Activated T-cell treated with anti-CD3 and anti-CD28 coated beads, Interleukin-2, amount 50 U/mL, for 72 hours (primary cell): ENCODE results near the gene SLC5A10. TPM values are rescaled to one million over a fixed set of nuclear protein-coding genes. Genes with fewer than 3 reads are reported as not detected.
A peak's percentile ranks its signal among the peaks of the same experiment; 100 is the strongest.
"Not testable (repeated sequence)": the region's sequence is repeated elsewhere in the genome, so short reads cannot be mapped to it uniquely, and the experiment has no call there.

Experiments
- ATAC-seq, 2 donors: fragments of 150-1000 bp; cut with Tn5 transposase; replicated peaks in 1 of 2; 2 replicates each; pipeline ENCODE4 v1.10.0; 2021; ENCODE audit warnings: moderate library complexity in 2 of 2, mild to moderate bottlenecking in 1 of 2
- DNase-seq, 2 donors: peaks; one replicate each; pipeline ENCODE4 v3.0.0; 2021 to 2022; ENCODE audit warnings: mixed read lengths in 1 of 2
- H3K27ac Mint-ChIP-seq: one replicate; pipeline ENCODE4 v1.8.0; 2022; ENCODE audit warnings: mild to moderate bottlenecking, moderate library complexity, mixed read lengths
- H3K27me3 Mint-ChIP-seq: one replicate; pipeline ENCODE4 v1.8.0; 2022; ENCODE audit warnings: low read depth, mixed read lengths
- H3K36me3 Mint-ChIP-seq, 2 donors: one replicate each; pipeline ENCODE4 v1.8.0; 2022; ENCODE audit warnings: mixed read lengths in 2 of 2, mild to moderate bottlenecking in 1 of 2; ENCODE audit not compliant: insufficient read depth in 2 of 2
- H3K4me1 Mint-ChIP-seq: one replicate; pipeline ENCODE4 v1.8.0; 2022; ENCODE audit warnings: low read depth, mixed read lengths
- H3K4me3 Mint-ChIP-seq, 2 donors: one replicate each; pipeline ENCODE4 v1.8.0; 2022; ENCODE audit warnings: mild to moderate bottlenecking in 2 of 2, mixed read lengths in 2 of 2, moderate library complexity in 2 of 2
- H3K9me3 Mint-ChIP-seq, 2 donors: one replicate each; pipeline ENCODE4 v1.8.0; 2022; ENCODE audit warnings: mixed read lengths in 2 of 2
- total RNA-seq, 2 donors: library from RNA; stranded (reverse); gene quantifications; one replicate each; pipeline ENCODE4 v1.2.3, GENCODE V29; 2022

The SLC5A10 gene
- total RNA-seq: not detected

DNA sequence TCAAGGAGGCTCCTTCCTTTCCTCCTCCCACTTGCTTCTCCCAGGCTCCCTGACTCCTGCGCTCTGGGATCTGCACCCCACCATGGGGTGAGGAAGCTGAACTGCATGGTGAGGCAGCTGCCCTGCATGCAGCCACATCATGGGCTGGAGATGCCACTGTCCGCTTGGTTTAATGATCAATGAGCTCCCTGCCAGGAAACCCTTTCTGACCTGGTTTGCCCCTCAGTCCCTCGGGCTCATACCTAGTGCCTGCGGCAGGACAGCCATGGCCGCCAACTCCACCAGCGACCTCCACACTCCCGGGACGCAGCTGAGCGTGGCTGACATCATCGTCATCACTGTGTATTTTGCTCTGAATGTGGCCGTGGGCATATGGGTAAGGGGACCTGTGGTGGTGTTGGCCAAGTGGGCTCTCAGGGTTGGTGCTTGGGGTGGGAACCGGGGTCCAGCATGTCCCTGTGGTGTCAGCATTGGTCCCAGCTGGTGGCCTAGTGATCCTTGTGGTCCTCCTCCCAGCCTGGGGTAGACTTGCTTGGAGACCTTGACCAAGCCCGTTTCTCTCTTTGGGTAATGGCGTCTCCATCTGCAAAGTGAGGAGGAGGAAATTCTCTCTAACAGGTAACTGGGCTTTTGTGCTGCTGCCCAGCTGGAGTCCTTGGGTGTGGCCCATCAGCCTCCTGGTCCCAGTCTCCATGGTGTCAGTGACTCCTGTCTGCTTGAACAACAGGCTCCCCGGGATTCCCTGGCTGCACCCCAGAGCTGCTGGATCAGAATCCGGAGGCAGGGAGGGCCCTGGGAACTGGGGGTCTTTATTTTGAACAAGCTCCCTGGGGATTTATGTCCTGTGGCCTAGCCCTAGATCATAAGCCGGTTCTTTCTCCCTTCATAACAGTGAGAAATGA, at the start of gene SLC5A10:
Gene SLC5A10, plus strand, starts transcription at position 225 of the 902 bp plus-strand sequence. Its CDS starts 41 bp downstream, at position 266.
- H3K27ac Mint-ChIP-seq: no peak within 1 kb of the TSS
- peaks cover 16% of the 10 kb centered on the region for H3K4me1 Mint-ChIP-seq
- no peaks in the 10 kb centered on the region for H3K9me3 Mint-ChIP-seq
- no peaks in the 10 kb centered on the region for H3K27me3 Mint-ChIP-seq
- no peak for ATAC-seq
- peaks cover 0 to 1% of the 10 kb centered on the region in 2 donors for H3K36me3 Mint-ChIP-seq
- DNase-seq: no peak
- no peak within 1 kb of the TSS for H3K4me3 Mint-ChIP-seq

- ATAC-seq (no peak), DNase-seq (no peak)
- H3K4me3 Mint-ChIP-seq: no peak overlapping the region
- no peaks in the 10 kb centered on the region for H3K27me3 Mint-ChIP-seq
- no peak overlapping the region for H3K27ac Mint-ChIP-seq
- H3K4me1 Mint-ChIP-seq: peaks cover 27% of the 10 kb centered on the region
- H3K36me3 Mint-ChIP-seq: peaks cover 14 to 33% of the 10 kb centered on the region in 2 donors
- no peaks in the 10 kb centered on the region for H3K9me3 Mint-ChIP-seq
Measured at GRCh38 chr17:18904482-18904881, 47.5 kb upstream of the SLC5A10 start.

DNA sequence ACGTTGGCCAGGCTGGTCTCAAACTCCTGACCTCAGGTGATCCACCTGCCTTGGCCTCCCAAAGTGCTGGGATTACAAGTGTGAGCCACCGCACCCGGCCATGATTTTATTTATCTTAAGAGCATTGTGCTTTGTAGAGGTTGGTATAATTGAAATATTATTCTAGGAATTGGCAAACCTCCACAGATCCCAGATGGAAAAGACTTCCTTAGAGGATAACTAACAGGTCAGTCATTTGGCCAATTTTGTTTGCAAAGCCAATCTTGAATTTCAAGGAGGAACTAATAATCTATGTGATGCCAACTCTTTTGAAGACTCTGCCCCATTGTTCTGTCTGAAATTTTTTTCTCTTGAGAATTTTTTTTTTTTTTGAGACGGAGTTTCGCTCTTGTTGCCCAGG, 46.7 kb upstream of the SLC5A10 start:
- no peaks in the 10 kb centered on the region for H3K27me3 Mint-ChIP-seq
- peaks cover 23% of the 10 kb centered on the region for H3K4me1 Mint-ChIP-seq
- H3K36me3 Mint-ChIP-seq: peaks cover 13 to 30% of the 10 kb centered on the region in 2 donors
- no peak overlapping the region for H3K4me3 Mint-ChIP-seq
- H3K27ac Mint-ChIP-seq: no peak overlapping the region
- H3K9me3 Mint-ChIP-seq: no peaks in the 10 kb centered on the region
- ATAC-seq (no peak), DNase-seq (no peak)

- ATAC-seq: no peak
- Mint-ChIP-seq H3K9me3 (no peaks in the 10 kb centered on the region), H3K4me1 (no peaks in the 10 kb centered on the region), H3K36me3 (peaks cover 5 to 26% of the 10 kb centered on the region in 2 donors), H3K27ac (no peak overlapping the region), H3K27me3 (no peaks in the 10 kb centered on the region), H3K4me3 (no peak overlapping the region)
- DNase-seq: no peak
Measured at GRCh38 chr17:18910326-18910725, 41.6 kb upstream of the SLC5A10 start.

DNA sequence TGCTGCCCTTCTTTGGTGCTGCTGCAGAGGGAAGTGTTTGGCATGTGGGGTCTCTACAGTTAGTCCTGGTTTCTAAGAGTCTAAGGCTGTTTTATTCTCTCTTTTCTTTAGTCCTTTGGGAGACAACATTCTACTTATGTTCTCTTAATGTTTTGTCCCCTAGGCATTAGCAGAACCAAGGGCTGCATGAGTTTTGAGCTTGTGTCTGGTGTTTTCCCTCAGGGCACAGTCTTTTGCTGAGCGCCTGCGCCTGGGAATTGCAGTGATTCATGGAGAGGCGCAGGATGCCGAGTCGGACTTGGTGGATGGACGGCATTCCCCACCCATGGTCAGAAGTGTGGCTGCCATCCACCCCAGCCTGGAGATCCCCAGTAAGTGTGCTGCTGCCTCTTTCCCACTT, 41.1 kb upstream of the SLC5A10 start:
- DNase-seq: no peak
- Mint-ChIP-seq H3K4me1 (no peaks in the 10 kb centered on the region), H3K9me3 (no peaks in the 10 kb centered on the region), H3K27ac (no peak overlapping the region), H3K4me3 (no peak overlapping the region), H3K27me3 (no peaks in the 10 kb centered on the region), H3K36me3 (peaks cover 6 to 27% of the 10 kb centered on the region in 2 donors)
- ATAC-seq: no peak

- Mint-ChIP-seq H3K4me1 (peaks cover 42% of the 10 kb centered on the region), H3K27me3 (no peaks in the 10 kb centered on the region), H3K27ac (no peak overlapping the region), H3K4me3 (no peak overlapping the region), H3K36me3 (peaks cover 7 to 20% of the 10 kb centered on the region in 2 donors), H3K9me3 (no peaks in the 10 kb centered on the region)
- no peak for ATAC-seq
- no peak for DNase-seq
Measured at GRCh38 chr17:18916816-18917500, 35.0 kb upstream of the SLC5A10 start.

- Mint-ChIP-seq H3K27ac (no peak overlapping the region), H3K4me1 (peaks cover 48% of the 10 kb centered on the region), H3K4me3 (no peak overlapping the region), H3K27me3 (no peaks in the 10 kb centered on the region), H3K9me3 (no peaks in the 10 kb centered on the region), H3K36me3 (peaks cover 7 to 19% of the 10 kb centered on the region in 2 donors)
- DNase-seq (no peak), ATAC-seq (no peak)
Measured at GRCh38 chr17:18917506-18918032, 34.4 kb upstream of the SLC5A10 start.

- H3K27me3 Mint-ChIP-seq: no peaks in the 10 kb centered on the region
- H3K4me3 Mint-ChIP-seq: no peak overlapping the region
- no peak overlapping the region for H3K27ac Mint-ChIP-seq
- no peaks in the 10 kb centered on the region for H3K9me3 Mint-ChIP-seq
- ATAC-seq (no peak), DNase-seq (no peak)
- H3K36me3 Mint-ChIP-seq: peaks cover 7 to 15% of the 10 kb centered on the region in 2 donors
- peaks cover 60% of the 10 kb centered on the region for H3K4me1 Mint-ChIP-seq
Measured at GRCh38 chr17:18919963-18920362, 32.0 kb upstream of the SLC5A10 start.

GRCh38 chr17:18920911-18921441, 31.0 kb upstream of the SLC5A10 start:
- H3K4me1 Mint-ChIP-seq: peaks cover 69% of the 10 kb centered on the region
- peak overlapping the region; percentile 66 for H3K27ac Mint-ChIP-seq
- no peaks in the 10 kb centered on the region for H3K27me3 Mint-ChIP-seq
- ATAC-seq (peak; percentile 20 to 27), DNase-seq (no peak)
- peaks cover 5 to 13% of the 10 kb centered on the region in 2 donors for H3K36me3 Mint-ChIP-seq
- H3K9me3 Mint-ChIP-seq: no peaks in the 10 kb centered on the region
- H3K4me3 Mint-ChIP-seq: peak overlapping the region; percentile 56 to 87

- H3K27me3 Mint-ChIP-seq: no peaks in the 10 kb centered on the region
- H3K36me3 Mint-ChIP-seq: peaks cover 5 to 9% of the 10 kb centered on the region in 2 donors
- ATAC-seq: no peak
- no peak for DNase-seq
- H3K4me1 Mint-ChIP-seq: peaks cover 69% of the 10 kb centered on the region
- no peaks in the 10 kb centered on the region for H3K9me3 Mint-ChIP-seq
- no peak overlapping the region for H3K27ac Mint-ChIP-seq
- H3K4me3 Mint-ChIP-seq: peak overlapping the region; percentile 56 to 87
Measured at GRCh38 chr17:18921485-18921884, 30.5 kb upstream of the SLC5A10 start.

- Mint-ChIP-seq H3K36me3 (peaks cover 2 to 9% of the 10 kb centered on the region in 2 donors), H3K27ac (peak overlapping the region; percentile 71), H3K27me3 (no peaks in the 10 kb centered on the region), H3K4me3 (peak overlapping the region; percentile 56 to 87), H3K4me1 (peaks cover 66% of the 10 kb centered on the region), H3K9me3 (no peaks in the 10 kb centered on the region)
- DNase-seq (peak; percentile 18 to 41), ATAC-seq (peak; percentile 83 to 89)
Measured at GRCh38 chr17:18921912-18922451, 30.0 kb upstream of the SLC5A10 start.

DNA sequence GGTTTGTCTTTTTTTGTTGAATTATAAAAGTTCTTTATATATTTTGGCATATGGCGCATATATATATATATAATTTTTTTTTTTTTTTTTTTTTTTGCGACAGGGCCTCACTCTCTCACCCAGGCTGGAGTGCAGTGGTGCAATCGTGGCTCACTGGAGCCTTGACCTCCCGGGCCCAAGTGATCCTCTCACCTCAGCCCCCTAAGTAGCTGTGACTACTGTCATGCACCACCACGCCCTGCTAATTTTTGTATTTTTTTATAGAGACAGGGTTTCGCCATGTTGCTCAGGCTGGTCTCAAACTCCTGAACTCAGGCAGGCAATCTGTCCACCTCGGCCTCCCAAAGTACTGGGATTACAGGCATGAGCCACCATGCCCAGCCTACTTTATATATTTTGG, 29.4 kb upstream of the SLC5A10 start:
- H3K36me3 Mint-ChIP-seq, H3K27ac Mint-ChIP-seq, ATAC-seq, H3K9me3 Mint-ChIP-seq, H3K27me3 Mint-ChIP-seq, DNase-seq: not testable (repeated sequence)
- Mint-ChIP-seq H3K4me1 (peaks cover 61% of the 10 kb centered on the region), H3K4me3 (peak overlapping the region in 1 of 2 donors; percentile 87)

GRCh38 chr17:18925187-18925586, 26.8 kb upstream of the SLC5A10 start:
- Mint-ChIP-seq H3K36me3 (peaks cover 0 to 17% of the 10 kb centered on the region in 2 donors), H3K27me3 (no peaks in the 10 kb centered on the region), H3K4me1 (peaks cover 41% of the 10 kb centered on the region), H3K4me3 (no peak overlapping the region), H3K9me3 (no peaks in the 10 kb centered on the region), H3K27ac (no peak overlapping the region)
- ATAC-seq: peak in 1 of 2 donors; percentile 44
- DNase-seq: no peak
